ENCODE results near the gene ETV6.

Gene ETV6

DNA sequence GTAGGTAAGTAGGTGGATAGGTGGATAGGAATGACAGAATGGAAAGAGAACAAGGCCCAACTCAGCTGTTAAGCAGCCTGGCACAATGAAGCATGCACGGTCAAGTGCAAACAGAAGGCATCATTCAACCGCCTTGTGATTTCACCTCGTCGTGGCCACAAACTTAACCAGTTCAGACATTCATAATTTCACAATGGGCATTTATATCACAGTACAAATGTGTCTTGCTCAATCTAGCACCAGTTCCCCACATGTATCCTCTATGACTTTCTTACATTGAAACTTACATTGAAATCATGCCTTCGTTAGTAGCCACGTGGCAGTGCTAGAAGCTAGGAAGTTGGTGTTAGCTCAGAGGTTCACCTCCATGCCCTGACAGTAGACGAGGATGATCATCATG is 207.5 kb downstream of the ETV6 start:
- H3K9me3 Mint-ChIP-seq = no peaks in the 10 kb centered on the region
- H3K27ac Mint-ChIP-seq = no peak overlapping the region
- peaks cover 3% of the 10 kb centered on the region for H3K27me3 Mint-ChIP-seq (ENCODE audit: low read depth, poor library complexity)
- peaks cover 55% of the 10 kb centered on the region for H3K36me3 Mint-ChIP-seq (ENCODE audit: low read depth)
- no peak for DNase-seq
- H3K4me1 Mint-ChIP-seq = peaks cover 47% of the 10 kb centered on the region
- TF ChIP-seq, protein P1, sequence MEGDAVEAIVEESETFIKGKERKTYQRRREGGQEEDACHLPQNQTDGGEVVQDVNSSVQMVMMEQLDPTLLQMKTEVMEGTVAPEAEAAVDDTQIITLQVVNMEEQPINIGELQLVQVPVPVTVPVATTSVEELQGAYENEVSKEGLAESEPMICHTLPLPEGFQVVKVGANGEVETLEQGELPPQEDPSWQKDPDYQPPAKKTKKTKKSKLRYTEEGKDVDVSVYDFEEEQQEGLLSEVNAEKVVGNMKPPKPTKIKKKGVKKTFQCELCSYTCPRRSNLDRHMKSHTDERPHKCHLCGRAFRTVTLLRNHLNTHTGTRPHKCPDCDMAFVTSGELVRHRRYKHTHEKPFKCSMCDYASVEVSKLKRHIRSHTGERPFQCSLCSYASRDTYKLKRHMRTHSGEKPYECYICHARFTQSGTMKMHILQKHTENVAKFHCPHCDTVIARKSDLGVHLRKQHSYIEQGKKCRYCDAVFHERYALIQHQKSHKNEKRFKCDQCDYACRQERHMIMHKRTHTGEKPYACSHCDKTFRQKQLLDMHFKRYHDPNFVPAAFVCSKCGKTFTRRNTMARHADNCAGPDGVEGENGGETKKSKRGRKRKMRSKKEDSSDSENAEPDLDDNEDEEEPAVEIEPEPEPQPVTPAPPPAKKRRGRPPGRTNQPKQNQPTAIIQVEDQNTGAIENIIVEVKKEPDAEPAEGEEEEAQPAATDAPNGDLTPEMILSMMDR (IDR thresholded peaks at IDR 0.05) = no peak
- no peak overlapping the region for H3K4me3 Mint-ChIP-seq

DNA sequence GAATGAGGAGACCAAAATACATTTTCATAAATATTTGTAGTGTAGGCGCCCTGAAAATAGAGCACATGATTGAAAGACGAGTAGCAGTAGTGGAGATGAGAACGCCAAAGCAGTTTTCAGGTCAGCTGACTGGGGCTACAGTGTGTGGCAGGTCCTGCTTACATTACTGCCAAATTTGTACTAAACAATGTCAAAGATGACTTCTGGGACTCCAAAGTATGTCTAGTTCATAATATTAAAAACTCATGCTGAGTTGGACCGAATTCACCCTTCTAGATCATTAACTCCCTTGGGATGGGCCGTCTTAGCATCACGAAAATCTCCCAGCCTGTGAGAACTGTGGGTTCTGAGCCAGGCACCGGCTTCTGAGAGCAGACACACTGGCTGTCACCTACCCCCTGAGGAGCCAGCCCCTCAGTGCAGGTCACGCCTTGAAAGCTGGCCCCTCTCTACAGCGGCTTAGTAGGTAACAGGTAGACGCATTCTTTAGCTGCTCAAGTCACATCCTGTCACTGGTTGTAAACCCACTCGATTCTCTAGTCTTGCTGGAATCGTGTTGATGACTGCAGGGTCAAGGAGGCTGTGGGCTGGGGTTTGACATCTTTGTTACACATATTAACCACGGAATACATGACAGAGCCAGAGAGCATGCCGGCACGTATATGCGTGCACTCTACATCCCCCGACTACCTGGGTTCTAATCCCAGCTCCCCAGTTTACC is 210.4 kb downstream of the ETV6 start:
- Mint-ChIP-seq H3K4me3 (no peak overlapping the region), H3K27ac (no peak overlapping the region), H3K9me3 (peaks cover 7% of the 10 kb centered on the region), H3K4me1 (peaks cover 62% of the 10 kb centered on the region), H3K36me3 (ENCODE audit: low read depth) (peaks cover 47% of the 10 kb centered on the region), H3K27me3 (ENCODE audit: low read depth, poor library complexity) (peaks cover 3% of the 10 kb centered on the region)
- DNase-seq = no peak
- TF ChIP-seq, protein P1 (IDR thresholded peaks at IDR 0.05) = no peak

DNA sequence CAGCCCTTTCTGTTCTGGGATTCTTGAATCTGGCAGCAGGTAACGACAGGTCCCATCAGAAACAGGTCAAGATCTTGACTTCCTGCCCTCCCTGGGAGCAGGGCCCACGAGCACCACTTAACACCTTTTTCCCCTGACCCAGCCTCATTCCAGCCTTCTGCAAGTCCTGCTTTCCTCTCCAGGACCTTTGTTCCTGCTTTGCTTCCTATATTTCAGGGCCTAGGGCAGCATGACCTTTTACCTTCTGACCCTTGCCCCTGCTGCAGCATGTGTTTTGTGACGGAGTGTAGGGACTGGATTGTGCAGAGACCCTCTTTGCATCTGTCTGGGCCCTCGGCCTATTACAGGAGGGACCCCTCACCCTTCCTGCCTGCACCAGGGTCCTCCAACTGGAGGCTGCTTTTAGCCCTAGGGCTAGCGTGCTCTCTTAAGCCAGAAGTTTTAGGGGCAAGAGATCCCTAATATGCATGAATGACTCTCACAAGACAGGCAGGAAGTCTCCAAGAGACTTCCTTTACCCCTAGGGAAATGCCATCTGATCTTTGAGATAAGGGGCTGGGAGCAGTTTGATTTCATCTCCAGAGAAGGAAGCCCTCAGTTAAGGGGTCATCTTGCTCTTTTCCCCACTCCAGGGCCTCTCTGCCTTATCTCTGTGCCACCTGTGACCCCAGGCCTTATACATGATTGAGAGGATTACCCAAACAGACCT is 211.8 kb downstream of the ETV6 start:
- peaks cover 7% of the 10 kb centered on the region for H3K27me3 Mint-ChIP-seq (ENCODE audit: low read depth, poor library complexity)
- H3K27ac Mint-ChIP-seq = peak overlapping the region; percentile 96
- TF ChIP-seq, protein P1 (IDR thresholded peaks at IDR 0.05) = no peak
- H3K9me3 Mint-ChIP-seq = peaks cover 20% of the 10 kb centered on the region
- H3K4me3 Mint-ChIP-seq = peak overlapping the region; percentile 24
- peak; percentile 26 for DNase-seq
- H3K4me1 Mint-ChIP-seq = peaks cover 49% of the 10 kb centered on the region
- peaks cover 53% of the 10 kb centered on the region for H3K36me3 Mint-ChIP-seq (ENCODE audit: low read depth)

DNA sequence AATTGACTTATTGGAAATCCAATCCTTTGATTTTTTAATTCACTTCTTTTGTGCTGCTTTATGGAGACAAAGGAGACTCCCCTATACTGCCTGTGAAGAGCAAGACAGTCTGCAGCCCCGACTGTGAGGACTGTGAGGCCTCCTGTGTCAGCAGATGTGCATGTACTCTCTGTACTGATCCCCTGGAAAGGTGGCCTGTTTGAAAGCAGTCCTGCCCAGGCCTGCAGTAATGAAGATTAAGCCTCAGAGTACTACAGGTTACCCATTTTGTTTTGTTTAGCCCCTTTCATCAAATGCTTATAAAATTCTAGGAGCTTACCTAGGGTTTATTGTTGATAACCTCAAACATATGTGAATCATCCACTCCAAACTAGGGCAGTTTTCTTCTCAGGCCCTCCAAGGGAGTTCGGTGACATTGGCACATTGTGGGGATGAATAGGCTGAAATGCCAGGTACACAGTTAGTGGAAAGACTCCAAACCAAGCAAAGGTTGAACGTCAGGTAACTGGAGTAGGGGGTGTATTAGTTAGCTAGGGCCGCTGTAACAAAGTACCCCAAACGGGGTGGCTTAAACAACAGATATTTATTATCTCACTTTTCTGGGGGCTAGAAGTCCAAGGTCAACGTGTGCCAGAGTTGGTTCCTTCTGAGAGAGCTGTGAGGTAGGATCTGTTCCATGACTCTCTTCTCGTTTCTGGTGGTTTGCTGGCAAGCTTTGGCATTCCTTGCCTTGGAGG is 212.6 kb downstream of the ETV6 start:
- Mint-ChIP-seq H3K4me3 (peak overlapping the region; percentile 24), H3K4me1 (peaks cover 46% of the 10 kb centered on the region), H3K27me3 (ENCODE audit: low read depth, poor library complexity) (peaks cover 10% of the 10 kb centered on the region), H3K27ac (peak overlapping the region; percentile 96), H3K36me3 (ENCODE audit: low read depth) (peaks cover 59% of the 10 kb centered on the region), H3K9me3 (peaks cover 27% of the 10 kb centered on the region)
- TF ChIP-seq, protein P1 (IDR thresholded peaks at IDR 0.05) = no peak
- no peak for DNase-seq

DNA sequence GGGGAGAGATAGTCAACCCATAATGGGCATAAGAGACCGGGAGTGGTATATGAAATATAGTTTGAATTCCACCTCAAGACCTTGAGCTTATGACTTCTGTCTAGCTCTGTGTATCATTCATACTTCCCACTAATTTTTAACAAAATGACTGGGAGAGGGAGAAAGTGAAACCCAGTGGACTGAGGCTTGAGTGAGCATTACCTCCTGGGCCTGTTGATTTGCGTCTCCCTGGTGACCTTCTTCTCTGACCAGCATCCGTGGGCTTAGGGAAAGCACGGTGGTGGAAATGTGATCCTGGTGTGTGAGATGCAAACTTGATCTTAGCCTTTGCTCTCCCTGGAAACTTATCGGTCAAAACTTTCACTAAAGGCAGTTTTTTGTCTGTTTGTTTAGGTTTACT is 213.3 kb downstream of the ETV6 start:
- TF ChIP-seq, protein P1 (IDR thresholded peaks at IDR 0.05) = no peak
- DNase-seq = peak; percentile 23
- Mint-ChIP-seq H3K4me3 (peak overlapping the region; percentile 47), H3K27ac (peak overlapping the region; percentile 99), H3K27me3 (ENCODE audit: low read depth, poor library complexity) (peaks cover 12% of the 10 kb centered on the region), H3K4me1 (peaks cover 46% of the 10 kb centered on the region), H3K9me3 (peaks cover 34% of the 10 kb centered on the region), H3K36me3 (ENCODE audit: low read depth) (peaks cover 60% of the 10 kb centered on the region)
